Lower lobe of right lung (tissue), 2 donors: ENCODE data around the gene ZNF496. TPM values are rescaled to one million over a fixed set of nuclear protein-coding genes. Genes with fewer than 3 reads are reported as not detected.
A peak's percentile ranks its signal among the peaks of the same experiment; 100 is the strongest.

Source experiments
- ATAC-seq, 2 donors: fragments of 200-7000 bp; cut with Tn5 transposase; one replicate each; pipeline ENCODE4 v1.9.1; 2020 to 2022; ENCODE audit warnings: mild to moderate bottlenecking in 2 of 2, moderate library complexity in 2 of 2
- DNase-seq: peaks from one replicate; pipeline ENCODE4 v3.0.0-alpha.2; 2020
- H3K27ac ChIP-seq: fragments of 200-600 bp; one replicate; pipeline ENCODE4 v1.8.0; 2022
- H3K27me3 ChIP-seq: fragments of 200-600 bp; one replicate; pipeline ENCODE4 v1.8.0; 2022; ENCODE audit warnings: low read depth
- H3K36me3 ChIP-seq: fragments of 200-600 bp; one replicate; pipeline ENCODE4 v1.8.0; 2022; ENCODE audit warnings: mild to moderate bottlenecking
- H3K4me1 ChIP-seq: fragments of 200-600 bp; one replicate; pipeline ENCODE4 v1.8.0; 2022
- H3K4me3 ChIP-seq: fragments of 200-600 bp; one replicate; pipeline ENCODE4 v1.8.0; 2022; ENCODE audit warnings: mild to moderate bottlenecking
- H3K9me3 ChIP-seq: fragments of 200-600 bp; one replicate; pipeline ENCODE4 v1.8.0; 2022
- intact Hi-C: fragments of 100-400 bp; cut with DNase I; formaldehyde crosslinking; loops from one replicate; pipeline ENCODE4 v1.11.0; 2022
- total RNA-seq: library from RNA; stranded (reverse); fragmentation: NEBNext Ultra II Directional; extraction: Animal tissue kit (Norgen Biotek cat#: 25700); gene quantifications from one replicate; pipeline ENCODE4 v1.2.1, GENCODE V29; 2021
- TF ChIP-seq, protein P1 (sequence below): fragments of 200-600 bp; IDR thresholded peaks from one replicate; pipeline ENCODE4 v1.8.0; 2022; ENCODE audit warnings: antibody characterized with exemption, mild to moderate bottlenecking
- donor health status: DM: no; HTN: yes; CAD: no; lungs with severe emphysema.

The ZNF496 gene
- total RNA-seq, 1 donor from 2014 or later: 16.9 TPM

- Histone ChIP-seq H3K27ac (no peak overlapping the region), H3K4me1 (peaks cover 36% of the 10 kb centered on the region), H3K4me3 (no peak overlapping the region), H3K27me3 (no peaks in the 10 kb centered on the region), H3K36me3 (peaks cover 3% of the 10 kb centered on the region), H3K9me3 (no peaks in the 10 kb centered on the region)
- TF ChIP-seq, protein P1, sequence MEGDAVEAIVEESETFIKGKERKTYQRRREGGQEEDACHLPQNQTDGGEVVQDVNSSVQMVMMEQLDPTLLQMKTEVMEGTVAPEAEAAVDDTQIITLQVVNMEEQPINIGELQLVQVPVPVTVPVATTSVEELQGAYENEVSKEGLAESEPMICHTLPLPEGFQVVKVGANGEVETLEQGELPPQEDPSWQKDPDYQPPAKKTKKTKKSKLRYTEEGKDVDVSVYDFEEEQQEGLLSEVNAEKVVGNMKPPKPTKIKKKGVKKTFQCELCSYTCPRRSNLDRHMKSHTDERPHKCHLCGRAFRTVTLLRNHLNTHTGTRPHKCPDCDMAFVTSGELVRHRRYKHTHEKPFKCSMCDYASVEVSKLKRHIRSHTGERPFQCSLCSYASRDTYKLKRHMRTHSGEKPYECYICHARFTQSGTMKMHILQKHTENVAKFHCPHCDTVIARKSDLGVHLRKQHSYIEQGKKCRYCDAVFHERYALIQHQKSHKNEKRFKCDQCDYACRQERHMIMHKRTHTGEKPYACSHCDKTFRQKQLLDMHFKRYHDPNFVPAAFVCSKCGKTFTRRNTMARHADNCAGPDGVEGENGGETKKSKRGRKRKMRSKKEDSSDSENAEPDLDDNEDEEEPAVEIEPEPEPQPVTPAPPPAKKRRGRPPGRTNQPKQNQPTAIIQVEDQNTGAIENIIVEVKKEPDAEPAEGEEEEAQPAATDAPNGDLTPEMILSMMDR: no peak
- DNase-seq: no peak
- no peak for ATAC-seq
- intact Hi-C loops: no loop called here
Observed at GRCh38 chr1:247334378-247335133, 2.9 kb upstream of the ZNF496 start.

DNA sequence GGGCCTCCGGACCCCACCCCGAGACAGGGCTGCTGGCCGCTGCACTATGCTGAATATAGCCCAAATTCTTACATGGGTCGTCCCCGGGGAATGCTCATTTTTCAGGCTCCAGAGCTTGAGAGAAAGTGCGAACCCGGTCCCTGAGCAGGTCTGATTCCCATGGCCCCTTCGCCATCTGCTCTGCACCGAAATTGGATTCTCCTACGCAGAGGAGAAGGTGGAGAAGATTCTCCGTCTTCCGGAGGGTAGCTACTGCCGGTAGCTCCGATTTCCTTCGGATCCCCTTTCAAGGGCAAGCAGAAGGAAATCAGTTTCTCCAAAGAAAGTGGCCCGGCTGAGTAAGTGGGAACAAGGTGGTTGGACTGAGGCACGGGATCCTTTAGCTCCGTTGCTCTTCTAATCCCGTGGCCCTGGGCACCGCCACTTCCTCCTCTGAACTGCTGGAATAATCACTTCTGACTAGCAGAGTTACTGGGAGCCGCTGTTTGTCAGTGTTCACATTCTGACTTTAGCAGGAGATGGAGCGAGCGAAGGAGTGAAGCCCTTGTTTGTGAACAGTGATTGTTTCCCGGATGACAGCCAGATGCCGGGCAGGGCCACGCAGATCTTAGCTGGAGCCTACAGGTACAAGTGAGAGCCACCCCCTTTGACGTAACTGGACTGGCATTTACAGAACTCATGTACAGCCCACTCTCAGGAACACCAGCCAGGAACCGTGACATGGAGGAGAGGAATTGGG, 1.1 kb upstream of the ZNF496 start:
- Histone ChIP-seq H3K4me3 (peak overlapping the region; percentile 75), H3K27ac (peak overlapping the region; percentile 90), H3K4me1 (peaks cover 37% of the 10 kb centered on the region), H3K27me3 (no peaks in the 10 kb centered on the region), H3K9me3 (no peaks in the 10 kb centered on the region), H3K36me3 (peaks cover 21% of the 10 kb centered on the region)
- TF ChIP-seq, protein P1: no peak
- DNase-seq (peak; percentile 70), ATAC-seq (peak in 1 of 2 donors; percentile 11)
- intact Hi-C loops: no loop called here

DNA sequence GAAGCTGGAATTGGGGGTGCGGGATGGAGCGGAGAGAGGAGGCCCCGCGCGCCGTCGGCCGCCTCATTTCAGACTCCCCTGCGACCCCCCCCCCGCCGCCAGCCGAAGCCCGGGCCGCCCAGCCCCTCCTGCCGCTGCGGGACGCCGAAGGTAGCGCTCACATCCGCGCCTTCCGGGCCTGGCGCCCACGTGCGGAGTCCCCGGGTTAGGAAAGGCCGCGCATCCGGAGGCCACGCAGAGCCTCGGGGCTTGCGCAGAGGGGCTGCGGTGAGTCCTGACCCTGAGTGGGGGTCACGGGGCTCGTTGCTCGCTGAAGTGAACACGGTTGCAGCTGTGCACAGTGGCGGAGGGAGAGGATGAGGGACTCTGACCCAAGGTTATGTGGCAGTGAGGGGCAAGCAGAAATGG, 552 bp upstream of the ZNF496 start:
- H3K36me3 ChIP-seq: peaks cover 26% of the 10 kb centered on the region
- intact Hi-C loops: no loop called here
- no peaks in the 10 kb centered on the region for H3K27me3 ChIP-seq
- TF ChIP-seq, protein P1: no peak
- ATAC-seq (peak; percentile 64 to 65), DNase-seq (peak; percentile 74)
- H3K4me1 ChIP-seq: peaks cover 37% of the 10 kb centered on the region
- peak overlapping the region; percentile 90 for H3K27ac ChIP-seq
- no peaks in the 10 kb centered on the region for H3K9me3 ChIP-seq
- H3K4me3 ChIP-seq: peak overlapping the region; percentile 75

GRCh38 chr1:247331172-247331524, 519 bp downstream of the ZNF496 start:
- DNase-seq (peak; percentile 87), ATAC-seq (peak; percentile 84 to 89)
- no peaks in the 10 kb centered on the region for H3K27me3 ChIP-seq
- no peaks in the 10 kb centered on the region for H3K9me3 ChIP-seq
- TF ChIP-seq, protein P1: no peak
- H3K4me3 ChIP-seq: peak overlapping the region; percentile 75
- peaks cover 37% of the 10 kb centered on the region for H3K36me3 ChIP-seq
- H3K4me1 ChIP-seq: peaks cover 37% of the 10 kb centered on the region
- peak overlapping the region; percentile 90 for H3K27ac ChIP-seq
- intact Hi-C loops: no loop called here

GRCh38 chr1:247330548-247331171, 1.0 kb downstream of the ZNF496 start:
- Histone ChIP-seq H3K27ac (peak overlapping the region; percentile 90), H3K36me3 (peaks cover 38% of the 10 kb centered on the region), H3K27me3 (no peaks in the 10 kb centered on the region), H3K4me3 (peak overlapping the region; percentile 75), H3K9me3 (no peaks in the 10 kb centered on the region), H3K4me1 (peaks cover 33% of the 10 kb centered on the region)
- ATAC-seq (peak in 1 of 2 donors; percentile 3), DNase-seq (no peak)
- TF ChIP-seq, protein P1: no peak
- intact Hi-C loops: no loop called here
